ENCODE results near the gene MTFP1. TPM values are rescaled to one million over a fixed set of nuclear protein-coding genes. Genes with fewer than 3 reads are reported as not detected.

MTFP1 gene
- total and polyA plus RNA-seq, 9 of the 15 experiments (the other 6 are each of a cell fraction or from before 2014, with no cell fraction given), result 10.7 to 52.0 (median 30.1) TPM

- TF ChIP-seq CTCF (IDR thresholded peaks at IDR 0.05 in 2 of 3, conservative IDR thresholded peaks at IDR 0.05 in 1 of 3; ENCODE audit: insufficient read depth in 2 of 3, low read depth in 1 of 3, low read length in 3 of 3) (peak; percentile 82 to 92 (median 85)), DEAF1 (CRISPR knock-in tag; IDR thresholded peaks at IDR 0.05) (peak; percentile 71), ELK1 (CRISPR knock-in tag; IDR thresholded peaks at IDR 0.05) (no peak), XRCC5 (IDR thresholded peaks at IDR 0.05; ENCODE audit: low read depth, low read length) (0 out of 2 replicates have a peak, but pooled peaks have one; percentile 64), JUNB (CRISPR knock-in tag; conservative IDR thresholded peaks at IDR 0.05) (no peak), TEAD1 (CRISPR knock-in tag; IDR thresholded peaks at IDR 0.05) (peak in 1 of 2 experiments; percentile 86; a peak in 1 of 4 replicates), E4F1 (CRISPR knock-in tag; IDR thresholded peaks at IDR 0.05; ENCODE audit: borderline replicate concordance) (no peak), CREB3 (tag; conservative IDR thresholded peaks at IDR 0.05; ENCODE audit: low read depth) (no peak), YY1 (IDR thresholded peaks at IDR 0.05; ENCODE audit: borderline replicate concordance in 1 of 3, control insufficient read depth in 1 of 3, extremely low read depth in 1 of 3, insufficient read depth in 3 of 3, insufficient read length in 1 of 3, insufficient replicate concordance in 2 of 3, low read depth in 1 of 3, low read length in 2 of 3) (peak in 1 of 3 experiments; percentile 14), ZNF436 (CRISPR knock-in tag; IDR thresholded peaks at IDR 0.05) (no peak), ZNF57 (CRISPR knock-in tag; IDR thresholded peaks at IDR 0.05) (no peak), CC2D1A (IDR thresholded peaks at IDR 0.05) (peak; percentile 65; the same call in 1 of the 2 replicates), SMC3 (conservative IDR thresholded peaks at IDR 0.05; ENCODE audit: insufficient read depth, low read depth, low read length) (peak; percentile 85), BRF2 (IDR thresholded peaks at IDR 0.05; ENCODE audit: borderline replicate concordance, insufficient read depth, insufficient read length) (no peak), SAFB2 (IDR thresholded peaks at IDR 0.05; ENCODE audit: borderline replicate concordance, low read depth, low read length, severe bottlenecking) (no peak)
Observed at GRCh38 chr22:30390974-30391691, 34.4 kb upstream of the MTFP1 start (continued).
